GM10266 (cell line): Measurements from ENCODE around the gene RASL12.
"Not testable (repeated sequence)": the region's sequence is repeated elsewhere in the genome, so short reads cannot be mapped to it uniquely, and the experiment has no call there.

ENCODE experiments used
- DNase-seq: peaks from one replicate; pipeline ENCODE4 v3.0.0; 2012; ENCODE audit errors: extremely low spot score
- TF ChIP-seq, protein P1 (sequence below): IDR thresholded peaks from 2 replicates; pipeline ENCODE4 v1.5.1; 2012; ENCODE audit warnings: mild to moderate bottlenecking, low read depth; ENCODE audit not compliant: control insufficient read depth, insufficient read depth; ENCODE audit errors: missing control alignments

RASL12 gene

DNA sequence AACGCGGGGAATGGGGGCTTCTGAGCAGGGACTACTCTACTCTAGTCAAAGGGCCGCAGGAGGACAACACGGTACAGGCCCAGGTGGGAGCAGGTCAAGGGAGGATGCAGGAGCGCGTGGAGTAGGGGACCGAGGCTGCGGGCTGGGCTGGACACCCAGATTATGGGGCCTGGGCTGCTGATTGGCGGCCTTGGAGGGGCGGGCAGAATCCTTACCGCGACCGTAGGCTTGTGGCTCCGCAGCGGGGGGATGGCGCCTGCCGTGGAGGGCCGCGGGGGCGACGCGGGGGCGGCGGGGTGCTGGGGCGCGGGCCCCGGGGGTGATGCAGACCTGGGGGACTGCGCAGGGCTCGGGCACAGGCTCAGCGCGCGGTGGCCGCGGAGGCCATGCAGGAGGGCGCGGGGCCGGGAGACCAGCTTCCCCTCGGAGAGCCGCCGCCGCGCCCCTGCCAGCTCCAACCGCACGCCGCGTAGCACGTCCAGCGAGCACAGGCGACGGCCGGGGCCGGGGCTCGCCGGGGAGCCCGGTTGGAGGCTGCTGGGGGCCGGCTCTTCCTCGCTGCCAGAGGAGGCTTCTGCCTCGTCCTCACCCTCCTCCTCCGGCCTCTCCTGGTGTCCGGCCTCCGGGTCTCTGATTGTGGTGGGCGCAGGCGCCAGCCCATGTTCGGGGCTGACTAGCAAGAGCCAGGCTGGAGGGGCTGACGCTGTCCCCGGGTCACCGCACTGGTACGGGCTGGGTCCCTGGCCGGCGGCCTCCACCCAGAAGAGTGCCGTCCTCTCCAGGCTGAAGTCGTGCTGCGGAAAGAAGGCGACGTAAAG lies 34.3 kb upstream of the RASL12 start:
- TF ChIP-seq, protein P1, sequence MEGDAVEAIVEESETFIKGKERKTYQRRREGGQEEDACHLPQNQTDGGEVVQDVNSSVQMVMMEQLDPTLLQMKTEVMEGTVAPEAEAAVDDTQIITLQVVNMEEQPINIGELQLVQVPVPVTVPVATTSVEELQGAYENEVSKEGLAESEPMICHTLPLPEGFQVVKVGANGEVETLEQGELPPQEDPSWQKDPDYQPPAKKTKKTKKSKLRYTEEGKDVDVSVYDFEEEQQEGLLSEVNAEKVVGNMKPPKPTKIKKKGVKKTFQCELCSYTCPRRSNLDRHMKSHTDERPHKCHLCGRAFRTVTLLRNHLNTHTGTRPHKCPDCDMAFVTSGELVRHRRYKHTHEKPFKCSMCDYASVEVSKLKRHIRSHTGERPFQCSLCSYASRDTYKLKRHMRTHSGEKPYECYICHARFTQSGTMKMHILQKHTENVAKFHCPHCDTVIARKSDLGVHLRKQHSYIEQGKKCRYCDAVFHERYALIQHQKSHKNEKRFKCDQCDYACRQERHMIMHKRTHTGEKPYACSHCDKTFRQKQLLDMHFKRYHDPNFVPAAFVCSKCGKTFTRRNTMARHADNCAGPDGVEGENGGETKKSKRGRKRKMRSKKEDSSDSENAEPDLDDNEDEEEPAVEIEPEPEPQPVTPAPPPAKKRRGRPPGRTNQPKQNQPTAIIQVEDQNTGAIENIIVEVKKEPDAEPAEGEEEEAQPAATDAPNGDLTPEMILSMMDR = no peak
- no peak for DNase-seq

- peak; percentile 77 for DNase-seq
- TF ChIP-seq, protein P1 = peak; percentile 65
These were observed 33.7 kb upstream of the RASL12 start for GRCh38 chr15:65101411-65101890.

DNA sequence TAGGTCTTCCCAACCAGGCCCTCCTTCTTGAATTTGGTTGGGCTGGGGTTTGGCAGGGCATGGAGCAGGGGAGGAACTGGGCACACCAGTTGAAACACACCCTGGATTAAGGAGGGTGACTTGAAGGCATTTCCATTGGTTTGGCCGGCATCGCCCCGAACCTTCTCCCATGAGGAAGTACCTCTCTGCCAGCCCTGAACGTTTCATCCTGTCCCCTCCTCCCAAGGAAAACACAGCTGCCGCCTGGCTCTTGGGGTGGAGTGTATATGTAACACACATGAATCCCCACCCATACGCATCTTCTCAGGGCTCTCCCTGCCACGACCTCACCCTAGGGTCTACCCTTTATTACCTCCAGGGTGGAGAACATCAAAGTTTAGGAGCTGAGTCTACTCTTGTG lies 32.7 kb upstream of the RASL12 start:
- TF ChIP-seq, protein P1 = no peak
- DNase-seq = no peak

GRCh38 chr15:65099801-65100200 lies 32.0 kb upstream of the RASL12 start:
- DNase-seq = not testable (repeated sequence)

DNA sequence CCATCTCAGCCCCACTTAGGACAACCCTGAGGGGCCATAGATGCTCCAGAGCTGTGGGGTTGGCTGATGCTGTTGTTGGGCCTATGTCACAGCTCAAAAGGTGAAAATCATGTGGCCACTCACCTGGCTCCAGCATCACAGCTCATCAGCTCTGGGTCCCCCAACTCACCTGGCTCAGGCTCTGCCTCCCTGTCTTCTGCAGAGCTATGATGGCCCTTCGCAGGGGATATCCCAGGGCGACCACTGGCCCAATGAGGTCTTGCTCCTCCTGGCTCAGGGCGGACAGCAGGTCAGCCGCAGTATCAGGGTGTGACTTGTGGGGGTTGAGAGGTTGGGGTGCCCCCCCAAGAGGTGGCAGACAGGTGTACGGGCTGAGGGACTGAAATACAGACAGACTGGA lies 31.5 kb upstream of the RASL12 start:
- DNase-seq = no peak
- TF ChIP-seq, protein P1 = no peak

DNA sequence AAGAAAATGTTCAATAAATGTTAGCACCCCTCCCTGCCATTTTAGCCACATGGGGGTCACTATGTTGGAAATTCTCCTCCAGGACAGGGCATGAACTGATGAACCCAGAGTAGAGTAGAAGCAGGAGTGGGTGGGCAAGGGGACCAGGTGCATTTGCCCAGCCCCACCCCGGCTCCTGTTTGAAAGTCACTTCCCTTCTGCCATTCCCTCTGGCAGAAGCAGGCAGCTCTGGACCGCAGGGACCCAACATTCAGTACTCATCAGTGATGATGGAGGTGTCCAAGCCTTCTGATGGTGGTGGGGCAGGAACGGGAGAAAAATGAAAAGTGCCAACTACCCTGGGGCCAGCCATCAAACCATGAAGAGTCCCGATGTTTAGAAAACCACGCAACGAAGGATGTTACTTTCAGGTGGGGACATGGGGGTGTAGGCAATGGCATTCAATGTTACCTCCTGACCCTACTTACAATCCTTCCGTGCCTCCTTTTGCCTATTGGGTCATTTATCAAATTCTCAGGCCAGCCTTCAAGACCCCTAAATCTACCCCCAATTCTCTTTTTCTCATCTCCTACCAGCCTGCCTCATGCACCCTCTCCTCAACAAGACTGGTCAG lies 30.0 kb upstream of the RASL12 start:
- no peak for DNase-seq
- TF ChIP-seq, protein P1 = no peak

DNA sequence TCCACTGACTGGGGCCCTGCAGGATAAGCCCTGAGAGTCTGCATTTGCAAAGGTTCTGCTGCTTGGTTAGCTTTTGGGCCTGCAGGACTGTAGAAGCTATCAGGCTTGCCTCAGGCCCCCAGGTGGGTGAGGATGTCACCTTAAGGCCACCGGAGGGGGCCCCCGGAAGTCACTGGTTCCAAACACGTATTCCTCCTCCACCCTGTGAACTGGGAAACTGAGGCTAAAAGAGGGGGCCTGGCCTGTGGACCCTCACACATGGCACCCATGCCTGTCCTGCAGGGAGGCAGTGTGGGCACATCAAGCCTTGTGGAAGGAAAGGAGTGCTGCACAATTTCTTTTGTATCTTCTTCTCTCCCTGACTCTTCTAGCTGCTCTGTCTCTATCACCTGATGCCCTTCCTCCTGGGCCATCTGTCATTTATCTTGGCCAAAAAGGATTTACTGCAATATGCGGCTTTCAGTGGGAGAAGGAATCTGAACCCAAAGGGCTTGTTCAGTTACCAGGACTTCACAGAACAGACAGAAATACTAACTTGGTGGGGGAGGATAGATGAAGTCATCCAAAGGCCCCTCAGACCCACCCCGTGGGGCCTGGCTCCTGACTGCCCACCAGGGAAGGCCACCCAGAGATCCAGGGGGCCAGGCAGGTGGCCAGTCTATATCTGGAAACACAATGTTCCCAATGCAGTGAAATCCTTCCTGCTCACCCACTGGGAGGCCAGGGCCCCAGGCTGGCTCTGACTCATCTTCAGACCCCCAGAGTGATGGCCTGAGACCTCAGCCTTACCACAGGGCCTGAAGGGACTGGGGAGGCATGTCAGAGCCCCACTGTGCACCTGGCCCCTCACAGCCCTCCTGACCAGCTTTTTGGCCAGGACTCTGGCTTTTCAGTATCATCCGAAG lies 28.9 kb upstream of the RASL12 start:
- TF ChIP-seq, protein P1 = no peak
- no peak for DNase-seq
